Testis (tissue), 3 donors: Measurements from ENCODE around the gene MYLIP. TPM values are rescaled to one million over a fixed set of nuclear protein-coding genes. Genes with fewer than 3 reads are reported as not detected.

Source experiments
- DNase-seq: peaks from one replicate; pipeline ENCODE4 v3.0.0-alpha.2; 2019
- H3K27ac ChIP-seq, 2 donors: fragments of 200-600 bp; sonication (generic); one replicate each; pipeline ENCODE4 v1.5.1; 2019
- H3K27me3 ChIP-seq: fragments of 200-600 bp; sonication (generic); one replicate; pipeline ENCODE4 v1.5.1; 2019
- H3K36me3 ChIP-seq: fragments of 200-600 bp; sonication (generic); one replicate; pipeline ENCODE4 v1.5.1; 2017; ENCODE audit warnings: low read depth; ENCODE audit errors: missing control alignments
- H3K4me1 ChIP-seq: fragments of 200-600 bp; sonication (generic); one replicate; pipeline ENCODE4 v1.5.1; 2019
- H3K4me3 ChIP-seq, 2 donors: fragments of 200-600 bp; sonication (generic); one replicate each; pipeline ENCODE4 v1.5.1; 2017 to 2019
- H3K9me3 ChIP-seq: fragments of 200-600 bp; sonication (generic); one replicate; pipeline ENCODE4 v1.5.1; 2017
- POLR2A ChIP-seq: fragments of 450-650 bp; IDR thresholded peaks from one replicate; pipeline ENCODE4 v1.6.1; 2017; ENCODE audit warnings: antibody characterized with exemption, mild to moderate bottlenecking, moderate library complexity
- WGBS, 2 donors: methylation state at CpG; one replicate each; pipeline ENCODE4 v1.1.5; 2018; 5-methylcytosine and 5-hydroxymethylcytosine counted together
- intact Hi-C: fragments of 100-400 bp; cut with DNase I; formaldehyde crosslinking; loops from one replicate; pipeline ENCODE4 v1.15.1; 2023; ENCODE audit warnings: low total_unique reads
- polyA plus RNA-seq: library from polyadenylated mRNA; stranded (reverse); fragments of 350-450 nt; fragmentation: Illumina TruSeq; extraction: RNeasy Lipid Tissue Mini Kit (QIAGEN cat#74804); gene quantifications from one replicate; pipeline ENCODE4 v1.2.3, GENCODE V29; 2014; ENCODE audit warnings: low read depth, low replicate concordance; ENCODE audit not compliant: insufficient read depth
- total RNA-seq, 2 donors: library from RNA; depleted of rRNA; stranded (reverse); fragments of >200 nt; gene quantifications; one replicate each; pipeline ENCODE4 v1.2.3, GENCODE V29; 2016
- TF ChIP-seq, protein P1 (sequence below), 3 experiments: fragments of 450-650 bp in 2 of 3; fragments of 200-600 bp in 1 of 3; sonication (generic) in 1 of 3; IDR thresholded peaks; one replicate each; pipeline ENCODE4 v1.5.1; 2016 to 2019; ENCODE audit warnings: antibody characterized with exemption in 3 of 3, mild to moderate bottlenecking in 2 of 3, moderate library complexity in 1 of 3

Gene MYLIP
- total and polyA plus RNA-seq, 3 donors from 2014 or later, result 39.1 to 48.1 (median 45.0) TPM

- Histone ChIP-seq H3K27me3 (no peaks in the 10 kb centered on the region), H3K4me3 (no peak overlapping the region), H3K27ac (no peak overlapping the region), H3K36me3 (no peaks in the 10 kb centered on the region), H3K4me1 (no peaks in the 10 kb centered on the region), H3K9me3 (no peaks in the 10 kb centered on the region)
- no peak for DNase-seq
- intact Hi-C loops, result no loop called here
- WGBS, 2 donors, result 95 to 96% methylated on average over 12 of the region's 12 CpGs
- TF ChIP-seq POLR2A, result no peak
- TF ChIP-seq, protein P1, sequence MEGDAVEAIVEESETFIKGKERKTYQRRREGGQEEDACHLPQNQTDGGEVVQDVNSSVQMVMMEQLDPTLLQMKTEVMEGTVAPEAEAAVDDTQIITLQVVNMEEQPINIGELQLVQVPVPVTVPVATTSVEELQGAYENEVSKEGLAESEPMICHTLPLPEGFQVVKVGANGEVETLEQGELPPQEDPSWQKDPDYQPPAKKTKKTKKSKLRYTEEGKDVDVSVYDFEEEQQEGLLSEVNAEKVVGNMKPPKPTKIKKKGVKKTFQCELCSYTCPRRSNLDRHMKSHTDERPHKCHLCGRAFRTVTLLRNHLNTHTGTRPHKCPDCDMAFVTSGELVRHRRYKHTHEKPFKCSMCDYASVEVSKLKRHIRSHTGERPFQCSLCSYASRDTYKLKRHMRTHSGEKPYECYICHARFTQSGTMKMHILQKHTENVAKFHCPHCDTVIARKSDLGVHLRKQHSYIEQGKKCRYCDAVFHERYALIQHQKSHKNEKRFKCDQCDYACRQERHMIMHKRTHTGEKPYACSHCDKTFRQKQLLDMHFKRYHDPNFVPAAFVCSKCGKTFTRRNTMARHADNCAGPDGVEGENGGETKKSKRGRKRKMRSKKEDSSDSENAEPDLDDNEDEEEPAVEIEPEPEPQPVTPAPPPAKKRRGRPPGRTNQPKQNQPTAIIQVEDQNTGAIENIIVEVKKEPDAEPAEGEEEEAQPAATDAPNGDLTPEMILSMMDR (IDR thresholded peaks at IDR 0.05), result no peak
Observed at GRCh38 chr6:16127471-16127870, 1.4 kb upstream of the MYLIP start.

DNA sequence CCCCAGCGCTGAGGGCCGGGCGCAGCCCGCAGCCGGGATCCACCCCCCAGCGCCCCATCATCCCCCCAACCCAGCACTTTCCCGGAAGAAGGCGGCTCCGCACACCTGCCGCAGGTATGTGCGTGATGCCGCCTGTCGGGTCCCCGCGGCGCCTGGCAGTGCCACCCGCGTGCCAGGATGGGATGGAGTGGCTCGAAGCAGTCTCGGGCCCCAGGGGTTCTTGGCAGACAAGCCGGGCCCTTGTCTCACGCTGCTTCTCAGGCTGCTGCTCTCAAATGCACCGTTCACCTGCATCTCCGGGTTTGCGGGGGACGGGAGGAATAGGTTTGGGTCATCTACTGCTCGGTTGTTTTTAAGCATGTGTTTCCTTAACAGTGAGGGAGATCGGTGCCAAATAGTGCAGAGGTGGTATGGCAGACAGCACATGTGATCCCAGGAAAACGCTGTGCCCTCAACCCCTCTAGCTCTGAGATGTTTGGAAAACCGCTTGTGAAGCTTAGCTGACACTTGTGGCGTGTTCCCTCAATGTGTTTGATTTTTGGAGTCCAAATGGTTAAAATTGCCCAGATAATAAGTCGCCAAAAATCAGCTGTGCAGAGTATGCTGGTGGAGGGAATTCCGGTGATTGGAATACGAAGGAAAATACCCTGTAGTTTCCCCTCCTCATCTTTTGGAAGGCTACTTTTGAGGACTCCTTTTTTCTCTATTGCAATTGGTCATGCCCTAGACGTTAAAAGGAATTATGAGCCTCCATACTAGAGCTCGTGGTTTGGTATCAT lies 926 bp downstream of the MYLIP start:
- no peaks in the 10 kb centered on the region for H3K36me3 ChIP-seq
- DNase-seq, result peak; percentile 36
- TF ChIP-seq, protein P1 (IDR thresholded peaks at IDR 0.05), result no peak
- TF ChIP-seq POLR2A, result no peak
- H3K9me3 ChIP-seq, result no peaks in the 10 kb centered on the region
- H3K27me3 ChIP-seq, result no peaks in the 10 kb centered on the region
- peak overlapping the region; percentile 95 to 97 for H3K27ac ChIP-seq
- H3K4me3 ChIP-seq, result peak overlapping the region; percentile 99
- WGBS, 2 donors, result 0 to 2% methylated on average over 7 to 32 of the region's 36 CpGs
- peaks cover 12% of the 10 kb centered on the region for H3K4me1 ChIP-seq
- intact Hi-C loops, result no loop called here

DNA sequence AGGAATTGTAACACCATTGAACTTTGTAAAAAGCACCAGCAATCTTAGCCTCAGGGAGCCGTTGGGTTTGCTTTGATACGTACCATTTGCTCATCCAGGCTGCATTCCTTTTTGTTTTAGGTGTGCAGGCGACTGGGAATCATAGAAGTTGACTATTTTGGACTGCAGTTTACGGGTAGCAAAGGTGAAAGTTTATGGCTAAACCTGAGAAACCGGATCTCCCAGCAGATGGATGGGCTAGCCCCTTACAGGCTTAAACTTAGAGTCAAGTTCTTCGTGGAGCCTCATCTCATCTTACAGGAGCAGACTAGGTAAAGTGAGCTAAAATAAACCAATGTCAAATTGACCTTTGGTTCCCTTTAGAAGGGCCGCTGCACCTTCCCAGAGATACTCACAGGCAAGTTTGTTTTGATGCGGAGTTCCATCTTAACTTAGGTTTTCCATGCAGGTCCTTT lies 1.6 kb downstream of the MYLIP start:
- H3K4me1 ChIP-seq, result peaks cover 18% of the 10 kb centered on the region
- intact Hi-C loops, result no loop called here
- no peak for DNase-seq

DNA sequence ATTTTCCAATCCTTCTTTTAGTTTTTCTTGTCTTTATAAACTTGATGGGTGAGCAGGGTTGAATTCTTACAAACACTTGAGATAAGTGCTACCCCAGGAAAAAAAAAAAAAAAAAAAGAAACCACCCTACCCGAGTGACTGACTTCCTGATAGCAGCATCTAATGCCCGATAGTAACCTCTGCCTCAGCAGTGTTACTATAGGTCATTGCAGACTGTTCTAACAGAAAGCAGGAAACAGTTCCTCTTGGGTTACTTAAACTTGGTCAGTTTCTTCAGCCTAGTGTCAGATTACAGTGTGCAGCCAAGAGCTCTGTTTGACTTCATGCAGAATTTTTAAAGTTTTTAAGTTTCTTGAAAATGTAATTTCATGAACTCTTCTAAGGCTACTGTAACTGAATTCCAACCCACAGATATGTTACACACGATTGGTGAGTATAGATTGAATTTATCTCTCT lies 2.1 kb downstream of the MYLIP start:
- peak; percentile 58 for DNase-seq
- H3K27ac ChIP-seq, result peak overlapping the region; percentile 95 to 97
- TF ChIP-seq, protein P1 (IDR thresholded peaks at IDR 0.05), result no peak
- no peak for TF ChIP-seq POLR2A
- H3K9me3 ChIP-seq, result no peaks in the 10 kb centered on the region
- WGBS, 2 donors, result 2 to 4% methylated on average over 3 of the region's 3 CpGs
- peak overlapping the region; percentile 99 for H3K4me3 ChIP-seq
- no peaks in the 10 kb centered on the region for H3K27me3 ChIP-seq
- no peaks in the 10 kb centered on the region for H3K36me3 ChIP-seq
- peaks cover 19% of the 10 kb centered on the region for H3K4me1 ChIP-seq
- intact Hi-C loops, result no loop called here

More for the DNA sequence above, 1.6 kb downstream of the MYLIP start:
- Histone ChIP-seq H3K27me3 (no peaks in the 10 kb centered on the region), H3K9me3 (no peaks in the 10 kb centered on the region), H3K36me3 (no peaks in the 10 kb centered on the region), H3K27ac (peak overlapping the region; percentile 95 to 97), H3K4me3 (peak overlapping the region; percentile 99)
- 7 to 10% methylated on average over 8 of the region's 8 CpGs for WGBS, 2 donors
- no peak for TF ChIP-seq POLR2A
- TF ChIP-seq, protein P1 (IDR thresholded peaks at IDR 0.05), result no peak

- Histone ChIP-seq H3K36me3 (no peaks in the 10 kb centered on the region), H3K27ac (no peak overlapping the region), H3K4me1 (peaks cover 36% of the 10 kb centered on the region), H3K9me3 (no peaks in the 10 kb centered on the region), H3K4me3 (no peak overlapping the region), H3K27me3 (no peaks in the 10 kb centered on the region)
- peak; percentile 44 for DNase-seq
- no peak for TF ChIP-seq POLR2A
- TF ChIP-seq, protein P1 (IDR thresholded peaks at IDR 0.05), result no peak
- intact Hi-C loops, result no loop called here
Observed at GRCh38 chr6:16132909-16133308, 4.0 kb downstream of the MYLIP start.
